Epithelial cell of esophagus (primary cell): Measurements from ENCODE around the gene CALD1.

Experiments
- DNase-seq: peaks from one replicate; pipeline ENCODE4 v3.0.0; 2010; ENCODE audit warnings: low read depth
- H3K4me3 ChIP-seq: 2 replicates; pipeline ENCODE4 v1.5.1; 2011; ENCODE audit warnings: mild to moderate bottlenecking, low read length, control low read depth
- TF ChIP-seq, protein P1 (sequence below): IDR thresholded peaks from 2 replicates; pipeline ENCODE4 v1.5.1; 2011; ENCODE audit warnings: low read depth, mild to moderate bottlenecking, low read length, control low read depth, inconsistent platforms; ENCODE audit not compliant: insufficient read depth; ENCODE audit errors: missing control alignments

CALD1 gene

DNA sequence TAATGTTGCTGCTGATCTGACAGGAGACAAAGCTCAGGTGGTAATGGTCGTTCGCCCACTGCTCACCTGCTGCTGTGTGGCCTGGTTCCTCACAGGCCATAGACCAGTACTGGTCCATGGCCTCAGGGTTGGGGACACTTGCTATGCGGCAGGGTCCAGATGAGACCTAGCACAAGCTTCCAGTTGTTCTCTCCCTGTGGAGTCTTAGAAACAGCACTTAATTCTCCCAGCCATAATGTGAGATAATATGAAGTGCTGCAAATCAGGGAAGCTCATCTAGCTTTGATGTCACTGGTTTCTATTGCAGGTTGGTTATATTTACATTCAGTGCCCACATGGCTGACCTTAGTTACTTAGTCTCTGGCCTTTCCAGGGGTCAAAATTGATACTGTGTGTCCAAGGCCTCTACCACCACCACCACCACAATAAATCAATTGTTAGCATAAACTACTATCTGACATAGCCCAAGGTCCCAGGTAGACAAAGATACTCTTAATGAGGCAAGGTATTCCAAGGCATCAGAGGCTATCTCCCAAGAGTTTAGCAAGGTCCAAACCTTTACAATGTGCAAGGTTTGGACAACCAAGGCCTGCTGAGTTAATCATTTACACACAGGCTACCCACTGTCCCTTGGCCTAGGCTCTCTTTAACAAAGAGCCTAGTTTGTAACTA, 217.9 kb downstream of the CALD1 start:
- TF ChIP-seq, protein P1, sequence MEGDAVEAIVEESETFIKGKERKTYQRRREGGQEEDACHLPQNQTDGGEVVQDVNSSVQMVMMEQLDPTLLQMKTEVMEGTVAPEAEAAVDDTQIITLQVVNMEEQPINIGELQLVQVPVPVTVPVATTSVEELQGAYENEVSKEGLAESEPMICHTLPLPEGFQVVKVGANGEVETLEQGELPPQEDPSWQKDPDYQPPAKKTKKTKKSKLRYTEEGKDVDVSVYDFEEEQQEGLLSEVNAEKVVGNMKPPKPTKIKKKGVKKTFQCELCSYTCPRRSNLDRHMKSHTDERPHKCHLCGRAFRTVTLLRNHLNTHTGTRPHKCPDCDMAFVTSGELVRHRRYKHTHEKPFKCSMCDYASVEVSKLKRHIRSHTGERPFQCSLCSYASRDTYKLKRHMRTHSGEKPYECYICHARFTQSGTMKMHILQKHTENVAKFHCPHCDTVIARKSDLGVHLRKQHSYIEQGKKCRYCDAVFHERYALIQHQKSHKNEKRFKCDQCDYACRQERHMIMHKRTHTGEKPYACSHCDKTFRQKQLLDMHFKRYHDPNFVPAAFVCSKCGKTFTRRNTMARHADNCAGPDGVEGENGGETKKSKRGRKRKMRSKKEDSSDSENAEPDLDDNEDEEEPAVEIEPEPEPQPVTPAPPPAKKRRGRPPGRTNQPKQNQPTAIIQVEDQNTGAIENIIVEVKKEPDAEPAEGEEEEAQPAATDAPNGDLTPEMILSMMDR = no peak
- no peak for DNase-seq
- no peak overlapping the region for H3K4me3 ChIP-seq

DNA sequence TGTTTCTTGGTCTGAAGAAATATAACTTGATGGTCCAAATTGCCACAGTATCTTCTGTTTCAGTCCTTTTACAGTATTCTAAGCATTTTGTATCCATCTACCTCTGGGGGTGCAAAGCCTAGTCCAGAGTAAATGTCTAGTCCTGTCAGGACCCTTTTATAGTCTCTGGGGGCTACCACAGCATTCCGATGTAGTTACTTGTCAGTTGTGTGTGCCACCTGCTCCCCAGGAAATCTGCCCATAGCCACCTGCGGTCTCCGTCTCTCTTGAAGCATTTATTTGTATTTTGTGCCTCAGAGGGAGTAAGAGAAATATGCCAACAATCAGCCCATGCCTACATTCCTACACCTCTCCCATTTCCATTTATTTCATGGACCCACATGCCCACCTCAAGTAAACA, 219.7 kb downstream of the CALD1 start:
- no peak for DNase-seq
- no peak overlapping the region for H3K4me3 ChIP-seq
- TF ChIP-seq, protein P1 = no peak

DNA sequence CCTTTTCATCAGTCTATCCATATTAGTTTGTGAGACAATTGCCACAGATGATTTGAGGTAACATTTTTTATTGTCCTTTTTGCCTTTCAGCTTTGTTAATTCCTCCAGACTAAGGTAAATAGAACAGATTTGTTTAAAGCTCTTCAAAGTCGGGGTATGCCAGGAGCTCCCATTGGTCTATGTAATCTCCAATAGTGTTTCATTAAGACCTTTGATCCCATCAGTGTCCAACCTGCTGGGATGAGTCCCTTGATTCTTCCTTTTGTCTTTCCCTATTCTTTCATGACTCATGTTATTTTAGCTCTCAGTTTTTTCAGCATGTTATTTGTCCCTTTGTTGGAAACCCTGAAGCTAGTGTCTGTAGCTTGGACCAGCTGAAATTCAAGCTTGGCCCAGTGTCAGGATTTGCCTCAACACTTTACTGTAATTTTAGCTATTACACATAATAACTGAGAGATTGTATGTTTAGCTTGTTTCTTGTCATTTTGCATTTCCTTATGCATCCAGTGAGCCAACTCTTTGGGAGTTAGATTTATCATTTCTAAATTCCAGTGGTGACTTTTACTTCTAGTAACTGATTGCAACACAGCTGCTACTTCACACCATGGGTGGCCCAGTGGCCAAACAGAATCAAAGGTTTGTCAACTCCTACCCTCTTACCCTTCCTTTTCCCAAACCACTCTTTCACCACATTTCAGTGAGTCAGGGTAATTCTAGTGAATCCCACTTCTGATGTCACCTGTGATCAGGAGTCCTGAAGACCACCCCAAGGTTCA, 222.1 kb downstream of the CALD1 start:
- H3K4me3 ChIP-seq = no peak overlapping the region
- TF ChIP-seq, protein P1 = no peak
- DNase-seq = no peak

DNA sequence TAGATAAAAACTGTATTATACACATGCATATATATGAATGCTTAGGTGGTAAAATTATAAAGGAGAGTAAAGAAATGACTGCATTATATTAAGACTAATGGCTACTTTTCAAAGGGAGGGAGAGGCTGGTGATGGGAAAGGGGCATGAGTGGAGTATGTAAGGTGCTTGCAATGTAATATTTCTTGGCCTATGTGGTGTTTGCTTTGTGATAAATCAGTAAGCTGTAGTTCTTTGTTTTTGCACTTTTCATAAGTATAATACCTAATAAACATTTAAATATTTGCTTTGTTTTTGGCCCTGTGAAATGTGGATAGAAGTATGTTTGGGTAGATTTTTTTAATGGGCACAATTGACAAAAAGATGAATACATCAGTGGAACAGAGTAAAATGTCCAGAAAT, 232.8 kb downstream of the CALD1 start:
- H3K4me3 ChIP-seq = no peak overlapping the region
- TF ChIP-seq, protein P1 = no peak
- no peak for DNase-seq
